Type B pancreatic cell (in vitro differentiated cells): ENCODE results near the gene ZNF451. TPM values are rescaled to one million over a fixed set of nuclear protein-coding genes. Genes with fewer than 3 reads are reported as not detected.

ENCODE experiments used
- DNase-seq: peaks from one replicate; pipeline ENCODE4 v3.0.0; 2021; ENCODE audit warnings: mixed read lengths; ENCODE audit not compliant: unreplicated experiment; ENCODE audit errors: extremely low spot score
- H3K27ac Mint-ChIP-seq: 2 replicates; pipeline ENCODE4 v1.8.0; 2021; ENCODE audit warnings: mild to moderate bottlenecking, mixed read lengths
- H3K27me3 Mint-ChIP-seq: 2 replicates; pipeline ENCODE4 v1.8.0; 2021; ENCODE audit warnings: mixed read lengths
- H3K36me3 Mint-ChIP-seq: 2 replicates; pipeline ENCODE4 v1.8.0; 2021; ENCODE audit warnings: mixed read lengths
- H3K4me1 Mint-ChIP-seq: one replicate; pipeline ENCODE4 v1.8.0; 2021; ENCODE audit warnings: mixed read lengths; ENCODE audit not compliant: unreplicated experiment
- H3K4me3 Mint-ChIP-seq: 2 replicates; pipeline ENCODE4 v1.8.0; 2021; ENCODE audit warnings: mild to moderate bottlenecking, mixed read lengths
- H3K9me3 Mint-ChIP-seq: 2 replicates; pipeline ENCODE4 v1.8.0; 2021; ENCODE audit warnings: mixed read lengths
- total RNA-seq: library from RNA; stranded (reverse); gene quantifications from 2 replicates; pipeline ENCODE4 v1.2.1, GENCODE V29; 2021; ENCODE audit warnings: low replicate concordance
- TF ChIP-seq, protein P1 (sequence below): fragments of 200-600 bp; sonication (generic); conservative IDR thresholded peaks from 2 replicates; pipeline ENCODE4 v1.5.0; 2021; ENCODE audit warnings: antibody characterized with exemption, mild to moderate bottlenecking

The ZNF451 gene
- total RNA-seq, 1 donor from 2014 or later = 69.0 TPM

DNA sequence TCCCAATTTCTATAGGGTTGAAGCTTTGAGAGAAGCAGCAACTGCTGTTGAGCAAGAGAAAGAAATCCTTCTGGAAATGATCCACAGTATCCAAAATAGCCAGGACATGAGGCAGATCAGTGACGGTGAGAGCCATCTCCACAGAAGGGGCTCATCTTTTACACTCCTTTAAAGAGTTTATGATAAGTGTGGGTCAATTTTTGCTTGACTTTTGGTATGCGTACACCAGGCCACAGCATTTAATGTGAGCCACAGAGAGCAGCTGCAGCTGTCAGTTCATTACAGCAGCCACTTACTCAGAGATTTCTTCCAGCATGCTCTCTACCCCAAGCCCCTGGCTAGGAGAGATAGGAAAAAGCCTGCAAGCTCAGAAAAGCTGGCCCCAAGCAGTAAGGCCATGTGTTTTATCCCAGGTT lies 92.0 kb downstream of the ZNF451 start:
- H3K4me1 Mint-ChIP-seq = no peaks in the 10 kb centered on the region
- no peaks in the 10 kb centered on the region for H3K27me3 Mint-ChIP-seq
- TF ChIP-seq, protein P1, sequence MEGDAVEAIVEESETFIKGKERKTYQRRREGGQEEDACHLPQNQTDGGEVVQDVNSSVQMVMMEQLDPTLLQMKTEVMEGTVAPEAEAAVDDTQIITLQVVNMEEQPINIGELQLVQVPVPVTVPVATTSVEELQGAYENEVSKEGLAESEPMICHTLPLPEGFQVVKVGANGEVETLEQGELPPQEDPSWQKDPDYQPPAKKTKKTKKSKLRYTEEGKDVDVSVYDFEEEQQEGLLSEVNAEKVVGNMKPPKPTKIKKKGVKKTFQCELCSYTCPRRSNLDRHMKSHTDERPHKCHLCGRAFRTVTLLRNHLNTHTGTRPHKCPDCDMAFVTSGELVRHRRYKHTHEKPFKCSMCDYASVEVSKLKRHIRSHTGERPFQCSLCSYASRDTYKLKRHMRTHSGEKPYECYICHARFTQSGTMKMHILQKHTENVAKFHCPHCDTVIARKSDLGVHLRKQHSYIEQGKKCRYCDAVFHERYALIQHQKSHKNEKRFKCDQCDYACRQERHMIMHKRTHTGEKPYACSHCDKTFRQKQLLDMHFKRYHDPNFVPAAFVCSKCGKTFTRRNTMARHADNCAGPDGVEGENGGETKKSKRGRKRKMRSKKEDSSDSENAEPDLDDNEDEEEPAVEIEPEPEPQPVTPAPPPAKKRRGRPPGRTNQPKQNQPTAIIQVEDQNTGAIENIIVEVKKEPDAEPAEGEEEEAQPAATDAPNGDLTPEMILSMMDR = no peak
- no peak overlapping the region for H3K4me3 Mint-ChIP-seq
- no peaks in the 10 kb centered on the region for H3K9me3 Mint-ChIP-seq
- H3K27ac Mint-ChIP-seq = no peak overlapping the region
- no peak for DNase-seq
- H3K36me3 Mint-ChIP-seq = peaks cover 20% of the 10 kb centered on the region

DNA sequence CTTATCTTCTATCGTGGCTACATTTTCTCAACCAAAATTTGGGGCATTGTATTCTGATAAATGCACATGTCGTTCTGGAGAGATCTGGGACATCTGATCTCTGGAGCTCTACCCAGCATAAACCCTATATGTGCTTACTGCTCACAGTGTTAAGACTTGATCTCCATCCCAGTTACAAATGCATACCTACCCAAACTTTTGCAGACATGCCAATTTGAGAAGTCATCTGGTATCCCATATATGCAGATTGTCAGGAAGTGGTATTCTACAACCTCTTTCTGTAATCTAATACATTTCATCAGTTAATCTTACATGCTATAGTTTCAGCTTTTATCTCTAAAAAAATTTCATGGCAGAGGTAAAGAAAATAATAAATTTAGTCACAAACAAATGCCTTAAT lies 93.3 kb downstream of the ZNF451 start:
- TF ChIP-seq, protein P1 = no peak
- Mint-ChIP-seq H3K4me1 (no peaks in the 10 kb centered on the region), H3K27me3 (no peaks in the 10 kb centered on the region), H3K27ac (no peak overlapping the region), H3K4me3 (no peak overlapping the region), H3K9me3 (no peaks in the 10 kb centered on the region), H3K36me3 (peaks cover 20% of the 10 kb centered on the region)
- DNase-seq = no peak

DNA sequence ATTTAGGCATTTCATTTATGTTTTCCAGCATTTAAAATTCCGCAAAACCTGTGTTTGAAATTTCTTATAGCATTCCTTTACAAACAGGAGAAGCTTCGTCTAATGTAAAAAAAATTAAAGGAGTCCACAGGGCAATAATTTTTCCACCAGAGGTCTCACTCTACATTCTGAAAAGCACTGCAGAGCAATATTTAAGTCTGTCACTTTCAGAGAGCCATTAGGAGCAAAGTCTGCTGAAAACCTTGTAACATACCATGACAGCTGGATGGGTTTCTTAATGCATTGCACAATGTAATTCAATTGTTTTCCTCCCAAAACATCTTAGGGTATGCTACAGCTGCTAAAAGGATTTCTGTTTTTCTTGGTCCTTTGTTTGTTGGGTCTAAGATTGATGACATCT lies 100.2 kb downstream of the ZNF451 start:
- Mint-ChIP-seq H3K36me3 (peaks cover 17% of the 10 kb centered on the region), H3K27ac (no peak overlapping the region), H3K4me1 (no peaks in the 10 kb centered on the region), H3K27me3 (no peaks in the 10 kb centered on the region), H3K4me3 (no peak overlapping the region), H3K9me3 (no peaks in the 10 kb centered on the region)
- TF ChIP-seq, protein P1 = peak; percentile 49
- DNase-seq = no peak

DNA sequence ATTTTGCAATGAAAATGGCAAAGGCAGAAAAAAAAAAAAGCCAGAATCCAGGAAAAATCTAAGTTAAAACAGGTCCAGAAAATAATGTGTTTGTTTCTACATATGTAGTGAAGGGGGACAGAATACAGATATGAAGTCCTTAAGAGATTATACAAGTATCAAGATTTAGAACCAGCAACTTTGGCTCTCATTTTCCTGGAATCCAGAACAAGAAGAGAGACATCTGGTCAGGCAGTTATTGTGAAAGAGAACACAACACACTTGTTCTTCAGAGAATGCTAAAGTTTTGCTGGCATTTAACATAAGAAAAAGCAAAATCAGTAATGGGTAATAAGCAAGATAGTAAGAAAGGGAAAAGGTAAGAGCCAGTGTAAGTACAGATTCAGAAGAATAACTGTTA lies 103.2 kb downstream of the ZNF451 start:
- Mint-ChIP-seq H3K4me1 (no peaks in the 10 kb centered on the region), H3K36me3 (peaks cover 17% of the 10 kb centered on the region), H3K9me3 (no peaks in the 10 kb centered on the region), H3K27ac (no peak overlapping the region), H3K27me3 (no peaks in the 10 kb centered on the region), H3K4me3 (no peak overlapping the region)
- TF ChIP-seq, protein P1 = no peak
- no peak for DNase-seq

DNA sequence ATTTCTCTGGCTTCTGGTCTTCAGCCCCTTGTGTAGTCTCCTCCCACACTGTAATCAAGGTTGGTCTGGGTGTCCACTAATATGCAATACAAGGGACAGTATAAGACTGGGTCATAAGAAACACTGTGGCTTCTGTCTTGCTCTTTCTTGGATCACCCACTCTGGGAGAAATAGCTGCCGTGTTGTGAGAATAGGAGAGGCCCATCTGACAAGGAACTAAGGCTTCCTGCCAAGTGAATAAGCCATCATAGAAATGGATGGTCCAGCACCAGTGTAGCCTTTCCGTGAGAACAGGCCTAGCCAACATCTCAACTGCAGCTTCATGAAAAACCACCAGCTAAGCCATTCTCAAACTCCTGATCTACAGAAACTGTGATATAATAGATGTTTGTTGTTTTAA lies 105.5 kb downstream of the ZNF451 start:
- TF ChIP-seq, protein P1 = no peak

More for the DNA sequence above, 105.5 kb downstream of the ZNF451 start:
- Mint-ChIP-seq H3K36me3 (peaks cover 15% of the 10 kb centered on the region), H3K4me3 (no peak overlapping the region), H3K27ac (no peak overlapping the region), H3K9me3 (no peaks in the 10 kb centered on the region), H3K27me3 (no peaks in the 10 kb centered on the region), H3K4me1 (no peaks in the 10 kb centered on the region)
- DNase-seq = no peak
